Skeletal muscle satellite cell (primary cell): ENCODE measurements around the gene SNRPA1. TPM values are rescaled to one million over a fixed set of nuclear protein-coding genes. Genes with fewer than 3 reads are reported as not detected.
"Not testable (repeated sequence)": the region's sequence is repeated elsewhere in the genome, so short reads cannot be mapped to it uniquely, and the experiment has no call there.

ENCODE experiments used
- H3K27me3 ChIP-seq: 2 replicates; pipeline ENCODE4 v1.7.0; 2013; ENCODE audit warnings: low read length; ENCODE audit not compliant: control insufficient read depth, insufficient read depth
- H3K36me3 ChIP-seq: 2 replicates; pipeline ENCODE4 v1.7.0; 2013; ENCODE audit warnings: mild to moderate bottlenecking, control low read depth, low read length; ENCODE audit not compliant: insufficient read depth
- H3K4me1 ChIP-seq: 2 replicates; pipeline ENCODE4 v1.7.0; 2013; ENCODE audit warnings: low read length; ENCODE audit not compliant: control insufficient read depth, insufficient read depth
- H3K4me2 ChIP-seq: 2 replicates; pipeline ENCODE4 v1.7.0; 2013; ENCODE audit warnings: mild to moderate bottlenecking, low read length
- H3K4me3 ChIP-seq: 2 replicates; pipeline ENCODE4 v1.7.0; 2013; ENCODE audit warnings: low read length
- H3K9ac ChIP-seq: 2 replicates; pipeline ENCODE4 v1.7.0; 2013; ENCODE audit warnings: mild to moderate bottlenecking, low read depth, low read length, moderate library complexity
- H3K9me3 ChIP-seq: replicated peaks from 2 replicates; pipeline ENCODE4 v1.7.0; 2013; ENCODE audit warnings: mild to moderate bottlenecking, control low read depth, low read length
- total RNA-seq: library from RNA; depleted of rRNA; stranded (reverse); fragments of >200 nt; gene quantifications from 2 replicates; pipeline ENCODE4 v1.2.3, GENCODE V29; 2012; rRNA removed

Gene SNRPA1
- total RNA-seq: 16.0 and 25.8 TPM in 2 replicates

DNA sequence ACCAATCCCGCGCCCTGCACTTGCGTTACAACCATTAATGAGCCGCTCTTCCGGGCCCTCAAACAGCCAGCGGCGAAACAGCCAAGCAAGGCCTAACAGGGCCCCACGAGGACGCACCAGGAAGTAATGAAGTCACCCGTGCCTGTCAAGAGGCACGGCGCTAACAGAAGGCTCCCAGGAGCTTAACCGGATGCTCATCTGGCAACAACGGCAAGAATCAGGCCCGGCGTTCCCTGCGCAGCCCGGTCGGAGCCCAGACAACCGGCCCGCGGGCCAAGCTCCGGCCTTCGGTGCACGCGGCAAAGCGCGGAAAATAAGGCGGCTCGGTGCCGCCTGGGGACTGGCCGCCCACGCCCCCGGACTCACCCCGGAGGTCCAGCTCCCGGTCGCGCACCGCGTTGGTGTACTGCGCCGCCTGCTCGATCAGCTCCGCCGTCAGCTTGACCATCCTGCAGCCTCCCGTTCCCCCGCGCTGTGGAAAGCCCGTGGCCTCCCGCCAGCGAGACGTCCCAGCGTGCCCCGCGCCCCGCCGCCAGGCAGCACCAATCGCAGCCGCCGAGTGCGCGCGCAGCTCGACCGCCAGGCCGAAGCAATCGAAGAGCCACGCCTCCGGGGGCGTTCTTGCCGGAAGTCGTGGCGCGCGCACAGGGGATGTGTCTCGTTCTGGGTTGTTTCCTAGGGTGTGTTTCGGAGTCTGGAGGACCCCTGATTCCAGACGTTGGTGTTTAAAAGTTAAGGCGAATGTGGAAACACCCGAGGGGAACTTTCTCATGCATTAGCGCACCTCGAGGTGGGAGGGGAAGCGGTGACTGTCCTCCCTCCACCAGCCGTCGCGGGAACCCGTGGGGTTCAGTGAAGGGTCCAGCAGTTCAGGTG, at the start of gene SNRPA1:
TSS of gene SNRPA1 (minus strand) at position 518 of the 876 bp plus-strand sequence. CDS start at position 448, 70 bp downstream.
- Histone ChIP-seq H3K4me1 (peaks cover 27% of the 10 kb centered on the region), H3K27me3 (no peaks in the 10 kb centered on the region), H3K4me2 (peak within 1 kb of the TSS; percentile 93), H3K9me3 (no peaks in the 10 kb centered on the region), H3K4me3 (peak within 1 kb of the TSS; percentile 98), H3K9ac (peak within 1 kb of the TSS; percentile 98), H3K36me3 (peaks cover 5% of the 10 kb centered on the region)

DNA sequence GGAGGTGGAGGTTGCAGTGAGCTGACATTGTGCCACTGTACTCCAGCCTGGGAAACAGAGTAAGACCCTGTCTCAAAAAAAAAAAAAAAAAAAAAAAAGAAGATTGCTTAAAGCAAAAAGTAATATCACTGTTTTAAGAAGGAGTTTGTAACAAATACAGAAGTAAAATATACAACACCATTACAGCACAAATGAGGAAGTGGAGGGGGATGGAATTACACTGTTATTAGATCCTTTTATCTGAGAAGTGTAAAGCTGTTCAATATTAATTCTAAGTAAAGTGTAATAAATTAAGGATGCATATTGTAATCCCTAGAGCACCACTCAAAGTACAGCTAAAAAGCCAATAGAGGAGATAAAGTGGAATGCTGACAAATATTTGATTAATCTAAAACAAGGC, 47.0 kb upstream of the SNRPA1 start:
- H3K4me1 ChIP-seq: no peaks in the 10 kb centered on the region
- no peak overlapping the region for H3K4me2 ChIP-seq
- H3K9me3 ChIP-seq: no peaks in the 10 kb centered on the region
- H3K27me3 ChIP-seq: peaks cover 26% of the 10 kb centered on the region
- no peak overlapping the region for H3K4me3 ChIP-seq
- H3K9ac ChIP-seq: no peak overlapping the region
- H3K36me3 ChIP-seq: no peaks in the 10 kb centered on the region

DNA sequence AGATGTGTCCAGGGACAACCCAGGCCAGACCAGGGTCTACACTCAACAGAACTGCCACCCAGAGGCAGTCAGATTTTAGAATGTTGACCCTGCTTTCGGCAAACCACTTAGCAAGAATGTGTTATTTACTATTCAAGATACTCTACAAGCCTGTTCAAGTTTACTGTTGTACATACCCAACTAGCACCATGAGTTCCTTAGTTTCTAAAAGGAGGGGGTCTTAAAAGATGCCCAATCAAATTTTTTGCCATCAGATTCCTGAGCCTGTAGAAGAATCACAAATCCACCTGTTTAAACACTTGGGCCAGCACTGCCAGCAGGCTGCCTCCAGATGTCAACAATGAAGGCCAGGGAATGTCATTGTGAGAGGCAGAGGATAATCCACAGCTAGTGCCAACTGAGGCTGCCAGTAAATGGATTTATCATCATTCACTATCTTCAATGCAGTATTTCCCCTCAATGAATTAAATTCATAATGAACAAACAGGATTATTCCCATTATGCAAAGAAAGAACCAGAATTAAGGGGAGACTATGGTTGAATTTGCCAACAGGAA, 43.5 kb upstream of the SNRPA1 start:
- H3K36me3 ChIP-seq: no peaks in the 10 kb centered on the region
- no peaks in the 10 kb centered on the region for H3K4me1 ChIP-seq
- no peak overlapping the region for H3K9ac ChIP-seq
- H3K4me3 ChIP-seq: no peak overlapping the region
- H3K4me2 ChIP-seq: no peak overlapping the region
- H3K27me3 ChIP-seq: peaks cover 14% of the 10 kb centered on the region
- no peaks in the 10 kb centered on the region for H3K9me3 ChIP-seq

DNA sequence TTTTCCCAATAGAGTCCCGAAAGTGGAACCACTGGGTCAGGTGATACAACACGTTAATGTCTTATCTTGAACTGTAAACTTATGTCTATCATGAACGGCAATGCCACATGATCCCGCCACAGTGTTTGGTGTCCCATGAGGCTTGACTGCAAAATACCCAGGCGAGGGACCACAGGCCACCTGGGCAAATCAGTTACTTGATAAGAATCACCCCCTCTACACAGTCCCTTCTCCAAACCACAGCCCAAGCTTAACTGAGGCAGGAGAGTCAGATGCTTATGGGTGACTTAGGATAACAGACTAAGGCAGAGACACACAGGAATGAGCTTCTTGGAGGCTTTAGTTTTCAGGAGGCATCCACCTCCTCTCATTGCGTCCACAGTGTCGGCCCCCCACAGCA, 42.9 kb upstream of the SNRPA1 start:
- Histone ChIP-seq H3K4me1 (no peaks in the 10 kb centered on the region), H3K9me3 (no peaks in the 10 kb centered on the region), H3K36me3 (no peaks in the 10 kb centered on the region), H3K27me3 (peaks cover 14% of the 10 kb centered on the region), H3K4me3 (no peak overlapping the region), H3K4me2 (no peak overlapping the region), H3K9ac (no peak overlapping the region)

DNA sequence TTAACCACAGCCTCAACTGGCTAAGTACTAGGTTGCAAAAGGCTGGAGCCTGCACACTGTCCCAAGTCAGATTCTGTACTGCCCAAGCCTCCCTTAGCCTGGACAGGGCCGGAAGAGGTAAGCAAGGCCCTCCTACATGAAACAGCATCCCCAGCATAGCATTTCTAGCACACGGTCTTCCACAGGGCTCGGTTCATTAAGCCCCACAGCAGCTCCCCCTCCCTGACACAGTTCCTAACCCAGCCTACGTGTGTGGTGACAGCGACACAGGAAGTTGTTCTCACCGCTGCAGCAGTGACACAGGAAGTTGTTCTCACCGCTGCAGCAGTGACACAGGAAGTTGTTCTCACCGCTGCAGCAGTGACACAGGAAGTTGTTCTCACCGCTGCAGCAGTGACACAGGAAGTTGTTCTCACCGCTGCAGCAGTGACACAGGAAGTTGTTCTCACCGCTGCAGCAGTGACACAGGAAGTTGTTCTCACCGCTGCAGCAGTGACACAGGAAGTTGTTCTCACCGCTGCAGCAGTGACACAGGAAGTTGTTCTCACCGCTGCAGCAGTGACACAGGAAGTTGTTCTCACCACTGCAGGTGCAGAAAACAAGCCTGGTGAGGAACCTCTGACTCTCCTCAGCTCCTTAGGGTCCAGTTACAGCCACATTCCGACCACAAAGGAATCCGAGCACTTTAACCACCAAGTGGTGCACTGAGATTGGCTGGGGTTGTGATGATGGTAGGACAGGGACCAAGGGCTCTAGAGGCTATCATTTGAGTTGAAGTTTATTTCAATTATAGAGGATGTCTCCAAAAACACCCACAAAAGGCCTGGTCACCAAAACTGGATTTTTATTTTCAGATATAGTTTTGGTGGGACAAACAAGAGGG, 39.1 kb upstream of the SNRPA1 start:
- peaks cover 21% of the 10 kb centered on the region for H3K27me3 ChIP-seq
- H3K4me3 ChIP-seq, H3K9ac ChIP-seq, H3K36me3 ChIP-seq, H3K4me2 ChIP-seq, H3K9me3 ChIP-seq, H3K4me1 ChIP-seq: not testable (repeated sequence)

DNA sequence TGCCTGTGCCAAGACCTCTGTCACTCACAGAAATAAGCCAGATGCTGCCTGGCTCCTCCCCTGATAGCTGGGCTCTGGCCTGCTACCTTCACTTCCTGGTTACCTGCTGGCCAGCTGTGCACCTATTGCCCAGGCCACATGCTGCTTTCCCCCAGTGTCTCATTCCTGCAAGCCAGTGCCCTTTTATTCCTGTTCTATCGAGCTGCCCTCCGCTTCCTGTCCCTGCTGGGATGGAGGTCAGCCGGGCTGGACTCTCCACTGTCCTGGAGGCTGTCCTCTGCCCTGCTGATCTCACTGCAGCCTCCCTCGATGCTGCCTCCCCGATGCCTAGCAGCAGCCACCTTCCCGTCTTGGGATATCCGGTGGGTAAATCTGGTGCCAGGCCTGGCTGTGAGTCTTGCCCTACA, 37.0 kb upstream of the SNRPA1 start:
- Histone ChIP-seq H3K36me3 (no peaks in the 10 kb centered on the region), H3K9me3 (no peaks in the 10 kb centered on the region), H3K4me2 (no peak overlapping the region), H3K9ac (no peak overlapping the region), H3K27me3 (peaks cover 22% of the 10 kb centered on the region), H3K4me3 (no peak overlapping the region), H3K4me1 (no peaks in the 10 kb centered on the region)

DNA sequence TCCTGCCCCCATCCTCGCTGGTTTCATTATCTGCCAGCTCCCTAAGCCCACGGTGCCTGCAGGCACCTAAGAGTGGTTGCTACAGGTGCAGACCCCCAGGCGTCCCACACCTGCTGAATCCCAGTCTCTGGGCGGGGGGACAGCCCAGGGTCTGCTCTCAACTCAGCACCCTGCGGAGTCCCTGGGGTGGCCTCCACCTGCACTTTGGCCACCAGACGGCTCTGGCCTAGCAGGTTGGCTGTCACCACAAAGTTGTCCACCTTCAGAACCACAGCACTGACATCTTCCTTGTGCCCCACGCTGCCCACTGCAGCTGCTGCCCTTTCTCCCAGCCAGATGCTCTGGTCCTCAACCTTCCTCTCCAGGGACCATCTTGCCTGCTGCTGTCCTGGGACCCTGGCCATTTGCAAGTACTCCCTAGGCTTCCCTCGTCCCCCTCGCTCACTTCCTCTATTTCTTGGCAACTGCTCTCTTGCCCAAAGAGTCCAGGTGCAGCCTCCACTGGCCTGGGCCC, 34.9 kb upstream of the SNRPA1 start:
- Histone ChIP-seq H3K4me1 (peaks cover 3% of the 10 kb centered on the region), H3K36me3 (no peaks in the 10 kb centered on the region), H3K9ac (no peak overlapping the region), H3K4me3 (no peak overlapping the region), H3K9me3 (no peaks in the 10 kb centered on the region), H3K4me2 (no peak overlapping the region), H3K27me3 (peaks cover 39% of the 10 kb centered on the region)

DNA sequence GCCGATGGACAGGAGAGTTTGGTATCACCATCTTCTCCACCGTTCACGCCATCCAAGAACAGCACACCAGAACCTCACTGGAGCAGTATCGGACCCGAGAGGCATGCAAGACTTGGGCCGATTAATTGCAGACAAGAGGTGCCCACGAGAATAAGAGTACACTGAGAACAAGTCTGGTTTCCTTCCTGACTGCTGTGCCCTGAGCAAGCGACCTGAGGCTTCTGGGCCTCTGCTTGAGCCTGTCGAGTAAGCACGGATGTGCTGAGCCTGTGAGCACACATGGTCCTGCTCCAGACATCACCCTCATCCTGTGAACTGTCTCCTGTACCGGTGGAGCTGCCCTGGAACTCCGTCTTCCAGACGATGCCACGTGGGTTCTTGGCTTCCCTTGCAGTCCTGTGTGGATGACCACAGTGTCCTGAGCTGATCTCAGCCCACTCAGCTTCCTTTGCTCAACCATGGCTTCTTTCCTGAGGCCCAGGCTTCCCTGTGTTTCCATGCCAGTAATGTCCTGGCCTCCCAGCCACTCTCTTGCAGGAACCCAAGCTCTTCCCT, 34.3 kb upstream of the SNRPA1 start:
- no peaks in the 10 kb centered on the region for H3K36me3 ChIP-seq
- H3K4me2 ChIP-seq: no peak overlapping the region
- H3K4me3 ChIP-seq: no peak overlapping the region
- peaks cover 44% of the 10 kb centered on the region for H3K27me3 ChIP-seq
- H3K9ac ChIP-seq: no peak overlapping the region
- H3K9me3 ChIP-seq: no peaks in the 10 kb centered on the region
- H3K4me1 ChIP-seq: peaks cover 3% of the 10 kb centered on the region

DNA sequence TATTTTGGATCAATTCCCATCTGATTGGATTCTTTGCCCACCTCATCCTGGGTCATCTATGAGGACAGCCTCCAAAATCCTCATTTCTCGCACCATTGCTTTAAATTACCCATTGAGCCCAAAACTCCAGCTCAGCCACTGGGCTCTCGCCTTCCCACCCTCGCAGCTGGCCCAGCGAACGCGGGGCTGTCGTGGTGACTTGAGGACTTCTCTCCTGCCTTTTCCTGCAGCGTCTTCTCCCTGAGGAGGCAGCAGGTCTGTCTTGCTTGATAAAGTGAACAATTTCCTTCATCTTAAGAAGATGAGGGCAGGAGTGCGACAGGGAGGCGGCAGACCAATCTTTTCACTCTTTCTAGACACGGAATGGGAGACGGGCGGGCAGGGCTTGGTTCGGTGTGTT, 33.0 kb upstream of the SNRPA1 start:
- H3K27me3 ChIP-seq: peaks cover 45% of the 10 kb centered on the region

DNA sequence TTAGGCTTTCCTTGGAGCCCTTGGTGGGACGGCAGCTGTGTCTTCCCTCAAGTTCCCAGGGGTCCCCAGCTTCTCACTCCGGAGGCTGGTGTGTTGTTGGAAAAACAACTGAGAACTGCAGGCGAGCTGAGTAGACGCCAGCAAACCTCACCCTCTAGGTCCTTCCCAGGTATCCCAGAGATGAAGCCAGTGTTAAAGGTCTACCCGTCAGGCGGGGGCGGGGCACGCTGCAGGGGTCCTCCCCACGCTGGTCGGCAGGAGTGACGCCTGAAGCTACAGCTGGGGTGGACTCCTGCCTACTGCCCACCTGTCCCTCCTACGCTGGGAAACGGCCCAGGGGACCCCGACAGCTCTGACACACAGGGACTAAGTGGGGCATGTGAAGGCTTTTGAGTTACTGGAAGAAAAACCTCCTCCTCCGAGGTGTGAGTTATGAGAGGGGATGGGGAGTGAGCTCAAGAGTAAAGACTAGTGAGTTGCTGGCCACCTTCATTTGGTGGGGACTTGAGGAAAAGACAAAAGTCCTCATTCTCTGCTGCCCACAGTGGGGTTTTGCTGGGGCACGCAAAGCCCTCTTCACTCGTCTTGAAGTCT, 32.2 kb upstream of the SNRPA1 start:
- peaks cover 45% of the 10 kb centered on the region for H3K27me3 ChIP-seq
- peaks cover 3% of the 10 kb centered on the region for H3K4me1 ChIP-seq
- H3K36me3 ChIP-seq: no peaks in the 10 kb centered on the region
- H3K9me3 ChIP-seq: no peaks in the 10 kb centered on the region
- H3K4me2 ChIP-seq: no peak overlapping the region
- H3K4me3 ChIP-seq: no peak overlapping the region
- no peak overlapping the region for H3K9ac ChIP-seq

More for the DNA sequence above, 33.0 kb upstream of the SNRPA1 start:
- H3K4me2 ChIP-seq: no peak overlapping the region
- H3K36me3 ChIP-seq: no peaks in the 10 kb centered on the region
- no peaks in the 10 kb centered on the region for H3K9me3 ChIP-seq
- H3K4me1 ChIP-seq: peaks cover 3% of the 10 kb centered on the region
- no peak overlapping the region for H3K9ac ChIP-seq
- H3K4me3 ChIP-seq: no peak overlapping the region
